HG03135 (cell line): ENCODE measurements around the gene ANXA5.
A peak's percentile ranks its signal among the peaks of the same experiment; 100 is the strongest.
"Not testable (repeated sequence)": the region's sequence is repeated elsewhere in the genome, so short reads cannot be mapped to it uniquely, and the experiment has no call there.

ENCODE experiments used
- ATAC-seq: cut with Tn5 transposase; IDR thresholded peaks from one replicate; pipeline ENCODE4 v1.9.1; 2021; ENCODE audit warnings: mild to moderate bottlenecking, moderate library complexity; ENCODE audit not compliant: unreplicated experiment

The ANXA5 gene

GRCh38 chr4:121679951-121680350 lies 16.8 kb downstream of the ANXA5 start:
- no peak for ATAC-seq

GRCh38 chr4:121679267-121679666 lies 17.5 kb downstream of the ANXA5 start:
- ATAC-seq: no peak

GRCh38 chr4:121677524-121677923 lies 19.3 kb downstream of the ANXA5 start:
- no peak for ATAC-seq

GRCh38 chr4:121676345-121677075 lies 20.3 kb downstream of the ANXA5 start:
- ATAC-seq: no peak

- ATAC-seq: no peak
Observed at GRCh38 chr4:121675715-121676114, 21.1 kb downstream of the ANXA5 start.

GRCh38 chr4:121674696-121675095 lies 22.1 kb downstream of the ANXA5 start:
- no peak for ATAC-seq

- no peak for ATAC-seq
Observed at GRCh38 chr4:121674191-121674590, 22.6 kb downstream of the ANXA5 start.

GRCh38 chr4:121669163-121669550 lies 27.6 kb downstream of the ANXA5 start:
- no peak for ATAC-seq

- no peak for ATAC-seq
Observed at GRCh38 chr4:121668368-121669162, 28.2 kb downstream of the ANXA5 start.

GRCh38 chr4:121666091-121666679 lies 30.6 kb downstream of the ANXA5 start:
- ATAC-seq: no peak

GRCh38 chr4:121665371-121665770 lies 31.4 kb downstream of the ANXA5 start:
- no peak for ATAC-seq

- ATAC-seq: no peak
Observed at GRCh38 chr4:121662225-121662624, 34.6 kb downstream of the ANXA5 start.

- ATAC-seq: not testable (repeated sequence)
Observed at GRCh38 chr4:121660175-121660933, 36.4 kb downstream of the ANXA5 start.

- ATAC-seq: no peak
Observed at GRCh38 chr4:121658125-121658524, 38.7 kb downstream of the ANXA5 start.

- no peak for ATAC-seq
Observed at GRCh38 chr4:121656269-121656641, 40.5 kb downstream of the ANXA5 start.

- no peak for ATAC-seq
Observed at GRCh38 chr4:121655320-121656268, 41.2 kb downstream of the ANXA5 start.

- peak; percentile 91 for ATAC-seq
Observed at GRCh38 chr4:121654738-121655137, 42.0 kb downstream of the ANXA5 start.

GRCh38 chr4:121653986-121654385 lies 42.8 kb downstream of the ANXA5 start:
- ATAC-seq: no peak

GRCh38 chr4:121653214-121653613 lies 43.6 kb downstream of the ANXA5 start:
- ATAC-seq: no peak

GRCh38 chr4:121651597-121651996 lies 45.2 kb downstream of the ANXA5 start:
- ATAC-seq: no peak
